Chondrocyte (in vitro differentiated cells): Measurements from ENCODE around the gene ESYT1. TPM values are rescaled to one million over a fixed set of nuclear protein-coding genes. Genes with fewer than 3 reads are reported as not detected.

Experiments
- DNase-seq: peaks from one replicate; pipeline ENCODE4 v3.0.0; 2021; ENCODE audit warnings: mixed read lengths, low spot score
- H3K27ac Mint-ChIP-seq: one replicate; pipeline ENCODE4 v1.8.0; 2021; ENCODE audit warnings: mild to moderate bottlenecking, moderate library complexity, mixed read lengths; ENCODE audit not compliant: unreplicated experiment
- H3K27me3 Mint-ChIP-seq: 2 replicates; pipeline ENCODE4 v1.8.0; 2021; ENCODE audit warnings: low read depth, mixed read lengths
- H3K36me3 Mint-ChIP-seq: 2 replicates; pipeline ENCODE4 v1.8.0; 2021; ENCODE audit warnings: low read depth, mixed read lengths
- H3K4me1 Mint-ChIP-seq: 2 replicates; pipeline ENCODE4 v1.8.0; 2021; ENCODE audit warnings: low read depth, mild to moderate bottlenecking, mixed read lengths
- H3K4me3 Mint-ChIP-seq: one replicate; pipeline ENCODE4 v1.8.0; 2021; ENCODE audit warnings: mild to moderate bottlenecking, moderate library complexity, mixed read lengths; ENCODE audit not compliant: unreplicated experiment
- H3K9me3 Mint-ChIP-seq: 2 replicates; pipeline ENCODE4 v1.8.0; 2021; ENCODE audit warnings: low read depth, mixed read lengths
- CTCF ChIP-seq: fragments of 200-600 bp; sonication (generic); IDR thresholded peaks from 2 replicates; pipeline ENCODE4 v1.5.0; 2021; ENCODE audit warnings: antibody characterized with exemption, mild to moderate bottlenecking, moderate library complexity
- long read RNA-seq: library from polyadenylated mRNA; stranded (forward); transcript quantifications from one replicate; pipeline ENCODE4 v2.0.0, GENCODE V29; 2021
- total RNA-seq: library from RNA; stranded (reverse); gene quantifications from 3 replicates; pipeline ENCODE4 v1.2.1, GENCODE V29; 2021

The ESYT1 gene
- total RNA-seq, result 127 to 155 TPM (median 144 TPM) in 3 replicates
- long read RNA-seq, full-length matches to known transcripts, result 391 of 479 reads
- long read RNA-seq, partial matches to known transcripts, result 40 of 479 reads
- long read RNA-seq, other reads (novel, unspliced or antisense), result 48 of 479 reads

GRCh38 chr12:56127888-56128669 lies at the start of gene ESYT1:
Gene ESYT1 (plus strand): TSS chr12:56128267. CDS start chr12:56128320, 53 bp downstream.
- Mint-ChIP-seq H3K27ac (peak within 1 kb of the TSS; percentile 92), H3K27me3 (no peaks in the 10 kb centered on the region), H3K4me3 (peak within 1 kb of the TSS; percentile 99), H3K4me1 (peaks cover 42% of the 10 kb centered on the region), H3K36me3 (peaks cover 19% of the 10 kb centered on the region), H3K9me3 (no peaks in the 10 kb centered on the region)
- TF ChIP-seq CTCF, result no peak
- DNase-seq, result peak; percentile 98

- no peaks in the 10 kb centered on the region for H3K36me3 Mint-ChIP-seq
- no peak for TF ChIP-seq CTCF
- peak overlapping the region; percentile 70 for H3K27ac Mint-ChIP-seq
- no peak for DNase-seq
- H3K9me3 Mint-ChIP-seq, result no peaks in the 10 kb centered on the region
- peak overlapping the region; percentile 77 for H3K4me3 Mint-ChIP-seq
- peaks cover 3% of the 10 kb centered on the region for H3K27me3 Mint-ChIP-seq
- H3K4me1 Mint-ChIP-seq, result peaks cover 11% of the 10 kb centered on the region
Measured at GRCh38 chr12:56078427-56078826, 49.6 kb upstream of the ESYT1 start.

- TF ChIP-seq CTCF, result peak; percentile 84
- DNase-seq, result peak; percentile 96
- H3K4me1 Mint-ChIP-seq, result peaks cover 11% of the 10 kb centered on the region
Measured at GRCh38 chr12:56078931-56079722, 48.9 kb upstream of the ESYT1 start.

GRCh38 chr12:56079723-56080555 lies 48.1 kb upstream of the ESYT1 start, which contains the start of gene ERBB3:
Gene ERBB3 (plus strand): TSS chr12:56080165. CDS start chr12:56080301, 136 bp downstream.
- peaks cover 3% of the 10 kb centered on the region for H3K27me3 Mint-ChIP-seq
- H3K27ac Mint-ChIP-seq, result peak within 1 kb of the TSS; percentile 70
- no peaks in the 10 kb centered on the region for H3K36me3 Mint-ChIP-seq
- peak within 1 kb of the TSS; percentile 77 for H3K4me3 Mint-ChIP-seq
- H3K9me3 Mint-ChIP-seq, result no peaks in the 10 kb centered on the region
- TF ChIP-seq CTCF, result no peak
- H3K4me1 Mint-ChIP-seq, result peaks cover 11% of the 10 kb centered on the region
- DNase-seq, result no peak

More at GRCh38 chr12:56078931-56079722, 48.9 kb upstream of the ESYT1 start:
- Mint-ChIP-seq H3K4me3 (peak overlapping the region; percentile 77), H3K36me3 (no peaks in the 10 kb centered on the region), H3K27me3 (peaks cover 3% of the 10 kb centered on the region), H3K27ac (peak overlapping the region; percentile 70), H3K9me3 (no peaks in the 10 kb centered on the region)
